ENCODE measurements around the gene UBTD1. TPM values are rescaled to one million over a fixed set of nuclear protein-coding genes. Genes with fewer than 3 reads are reported as not detected.
"Not testable (repeated sequence)": the region's sequence is repeated elsewhere in the genome, so short reads cannot be mapped to it uniquely, and the experiment has no call there.

Gene UBTD1
- total RNA-seq, 1 donor from 2014 or later: 11.6 TPM

GRCh38 chr10:97525683-97526110 lies 27.0 kb downstream of the UBTD1 start:
- peaks cover 5% of the 10 kb centered on the region for H3K36me3 Mint-ChIP-seq
- H3K27ac Mint-ChIP-seq: no peak overlapping the region
- peaks cover 13% of the 10 kb centered on the region for H3K4me1 Mint-ChIP-seq (ENCODE audit: unreplicated experiment)
- no peak for DNase-seq (ENCODE audit: extremely low spot score, unreplicated experiment)
- H3K4me3 Mint-ChIP-seq: no peak overlapping the region
- H3K27me3 Mint-ChIP-seq: peaks cover 3% of the 10 kb centered on the region
- TF ChIP-seq CTCF (conservative IDR thresholded peaks at IDR 0.05): no peak
- peaks cover 4% of the 10 kb centered on the region for H3K9me3 Mint-ChIP-seq

- not testable (repeated sequence) for H3K27me3 Mint-ChIP-seq, H3K4me3 Mint-ChIP-seq, H3K27ac Mint-ChIP-seq
Observed at GRCh38 chr10:97528876-97529275, 30.2 kb downstream of the UBTD1 start.

GRCh38 chr10:97529685-97530465 lies 31.2 kb downstream of the UBTD1 start:
- peaks cover 4% of the 10 kb centered on the region for H3K9me3 Mint-ChIP-seq
- no peak overlapping the region for H3K27ac Mint-ChIP-seq
- no peak for TF ChIP-seq CTCF (conservative IDR thresholded peaks at IDR 0.05)
- H3K36me3 Mint-ChIP-seq: peaks cover 5% of the 10 kb centered on the region
- H3K4me3 Mint-ChIP-seq: no peak overlapping the region
- DNase-seq (ENCODE audit: extremely low spot score, unreplicated experiment): no peak
- H3K27me3 Mint-ChIP-seq: no peaks in the 10 kb centered on the region
- peaks cover 7% of the 10 kb centered on the region for H3K4me1 Mint-ChIP-seq (ENCODE audit: unreplicated experiment)

More at GRCh38 chr10:97528876-97529275, 30.2 kb downstream of the UBTD1 start:
- not testable (repeated sequence) for H3K4me1 Mint-ChIP-seq (ENCODE audit: unreplicated experiment); H3K9me3 Mint-ChIP-seq; H3K36me3 Mint-ChIP-seq; DNase-seq (ENCODE audit: extremely low spot score, unreplicated experiment)

GRCh38 chr10:97531401-97531986 lies 32.8 kb downstream of the UBTD1 start:
- DNase-seq (ENCODE audit: extremely low spot score, unreplicated experiment): no peak
- no peak for TF ChIP-seq CTCF (conservative IDR thresholded peaks at IDR 0.05)
- H3K4me1 Mint-ChIP-seq (ENCODE audit: unreplicated experiment): peaks cover 4% of the 10 kb centered on the region
- no peaks in the 10 kb centered on the region for H3K27me3 Mint-ChIP-seq
- peaks cover 5% of the 10 kb centered on the region for H3K36me3 Mint-ChIP-seq
- peaks cover 4% of the 10 kb centered on the region for H3K9me3 Mint-ChIP-seq
- H3K4me3 Mint-ChIP-seq: no peak overlapping the region
- no peak overlapping the region for H3K27ac Mint-ChIP-seq

GRCh38 chr10:97532935-97533671 lies 34.4 kb downstream of the UBTD1 start:
- Mint-ChIP-seq H3K27ac (no peak overlapping the region), H3K36me3 (peaks cover 5% of the 10 kb centered on the region), H3K4me1 (ENCODE audit: unreplicated experiment) (peaks cover 4% of the 10 kb centered on the region), H3K9me3 (peaks cover 4% of the 10 kb centered on the region), H3K4me3 (no peak overlapping the region), H3K27me3 (no peaks in the 10 kb centered on the region)
- no peak for TF ChIP-seq CTCF (conservative IDR thresholded peaks at IDR 0.05)
- no peak for DNase-seq (ENCODE audit: extremely low spot score, unreplicated experiment)

GRCh38 chr10:97533888-97534287 lies 35.2 kb downstream of the UBTD1 start:
- peaks cover 5% of the 10 kb centered on the region for H3K36me3 Mint-ChIP-seq
- H3K9me3 Mint-ChIP-seq: peaks cover 4% of the 10 kb centered on the region
- H3K4me3 Mint-ChIP-seq: no peak overlapping the region
- no peaks in the 10 kb centered on the region for H3K27me3 Mint-ChIP-seq
- DNase-seq (ENCODE audit: extremely low spot score, unreplicated experiment): no peak
- H3K4me1 Mint-ChIP-seq (ENCODE audit: unreplicated experiment): peaks cover 11% of the 10 kb centered on the region
- no peak overlapping the region for H3K27ac Mint-ChIP-seq
- no peak for TF ChIP-seq CTCF (conservative IDR thresholded peaks at IDR 0.05)

Data from type B pancreatic cell (in vitro differentiated cells).